ENCODE data around the gene PIK3C2B. TPM values are rescaled to one million over a fixed set of nuclear protein-coding genes. Genes with fewer than 3 reads are reported as not detected.

Gene PIK3C2B
- total and polyA plus RNA-seq, 2 donors (not counting 1 experiment from before 2014, with no cell fraction given) = 90.3 to 142 TPM

GRCh38 chr1:204454476-204454875 lies 40.1 kb downstream of the PIK3C2B start:
- Histone ChIP-seq H3K79me2 (ENCODE audit: control insufficient read depth, insufficient read depth, low read length) (peaks cover 53% of the 10 kb centered on the region), H3K36me3 (replicated peaks in 1 of 2; ENCODE audit: control extremely low read depth in 1 of 2, control insufficient read depth in 1 of 2, extremely low read depth in 1 of 2, insufficient read depth in 2 of 2, low read length in 1 of 2) (peaks cover 4 to 69% of the 10 kb centered on the region in 2 experiments), H3K27ac (ENCODE audit: low read length in 2 of 2) (peak overlapping the region; percentile 96), H3K9ac (ENCODE audit: low read length) (no peak overlapping the region), H4K20me1 (ENCODE audit: control insufficient read depth, insufficient read depth, low read length, poor library complexity, severe bottlenecking) (no peaks in the 10 kb centered on the region), H3K9me3 (ENCODE audit: control extremely low read depth in 1 of 3, control insufficient read depth in 2 of 3, insufficient read depth in 1 of 3, low read length in 2 of 3) (no peaks in the 10 kb centered on the region), H3K4me2 (replicated peaks; ENCODE audit: low read depth, low read length, poor library complexity, severe bottlenecking) (no peak overlapping the region), H2AFZ (ENCODE audit: insufficient read depth, low read depth, low read length, poor library complexity, severe bottlenecking) (no peak overlapping the region), H3K4me3 (ENCODE audit: control extremely low read depth in 1 of 5, extremely low read depth in 1 of 5, insufficient read depth in 1 of 5, low read depth in 2 of 5, low read length in 4 of 5) (no peak overlapping the region), H3K27me3 (replicated peaks in 1 of 4; ENCODE audit: control extremely low read depth in 1 of 4, control insufficient read depth in 3 of 4, insufficient read depth in 4 of 4, low read length in 3 of 4) (no peaks in the 10 kb centered on the region), H3K4me1 (ENCODE audit: control insufficient read depth in 2 of 2, insufficient read depth in 2 of 2, low read length in 2 of 2) (peaks cover 81 to 89% of the 10 kb centered on the region in 2 donors)
- peak overlapping the region; percentile 41 for H3K4me3 Mint-ChIP-seq
- DNase-seq (no peak), ATAC-seq (ENCODE audit: low read depth) (no peak)
- intact Hi-C loops (cut with micrococcal nuclease) = loop anchor here (5.0 kb wide), 1 partner anchor 37 kb away; no protein-coding TSS in a partner anchor
- CTCF ChIA-PET = interaction anchor here (1.0 to 43.9 kb wide), 7 partner anchors 8 to 59 kb away, joined by 3 to 1884 read pairs (median 5); partner anchors contain the start of gene PIK3C2B
- WGBS (ENCODE audit: insufficient coverage) = 85% methylated on average over 2 of the region's 4 CpGs
- peaks cover 88% of the 10 kb centered on the region for H3K4me1 Mint-ChIP-seq
- no peaks in the 10 kb centered on the region for H3K9me3 Mint-ChIP-seq (ENCODE audit: insufficient read depth)
- H3K27ac Mint-ChIP-seq = peak overlapping the region; percentile 86
- POLR2A ChIA-PET = interaction anchor here (0.7 to 12.9 kb wide), 2 partner anchors 8 to 41 kb away, joined by 3 to 161 read pairs; partner anchors contain the start of gene PIK3C2B
- no peaks in the 10 kb centered on the region for H3K27me3 Mint-ChIP-seq
- TF ChIP-seq CTCF (IDR thresholded peaks at IDR 0.05) = no peak
- TF ChIP-seq EZH2 (IDR thresholded peaks at IDR 0.05; ENCODE audit: borderline replicate concordance, insufficient read depth, low read depth, low read length, poor library complexity, severe bottlenecking) = no peak

GRCh38 chr1:204453141-204453772 lies 41.3 kb downstream of the PIK3C2B start:
- H3K4me3 Mint-ChIP-seq = peak overlapping the region; percentile 74
- H3K27ac Mint-ChIP-seq = peak overlapping the region; percentile 84
- DNase-seq = peak; percentile 94
- Histone ChIP-seq H3K4me2 (replicated peaks; ENCODE audit: low read depth, low read length, poor library complexity, severe bottlenecking) (peak overlapping the region; percentile 69), H3K9ac (ENCODE audit: low read length) (peak overlapping the region; percentile 45), H3K27me3 (replicated peaks in 1 of 4; ENCODE audit: control extremely low read depth in 1 of 4, control insufficient read depth in 3 of 4, insufficient read depth in 4 of 4, low read length in 3 of 4) (no peaks in the 10 kb centered on the region), H3K4me3 (ENCODE audit: control extremely low read depth in 1 of 5, extremely low read depth in 1 of 5, insufficient read depth in 1 of 5, low read depth in 2 of 5, low read length in 4 of 5) (peak overlapping the region in 3 of 5 experiments; percentile 19 to 58 (median 25)), H3K79me2 (ENCODE audit: control insufficient read depth, insufficient read depth, low read length) (peaks cover 54% of the 10 kb centered on the region), H3K27ac (ENCODE audit: low read length in 2 of 2) (peak overlapping the region; percentile 96), H3K36me3 (replicated peaks in 1 of 2; ENCODE audit: control extremely low read depth in 1 of 2, control insufficient read depth in 1 of 2, extremely low read depth in 1 of 2, insufficient read depth in 2 of 2, low read length in 1 of 2) (peaks cover 3 to 65% of the 10 kb centered on the region in 2 experiments), H3K4me1 (ENCODE audit: control insufficient read depth in 2 of 2, insufficient read depth in 2 of 2, low read length in 2 of 2) (peaks cover 83 to 90% of the 10 kb centered on the region in 2 donors), H3K9me3 (ENCODE audit: control extremely low read depth in 1 of 3, control insufficient read depth in 2 of 3, insufficient read depth in 1 of 3, low read length in 2 of 3) (no peaks in the 10 kb centered on the region), H2AFZ (ENCODE audit: insufficient read depth, low read depth, low read length, poor library complexity, severe bottlenecking) (no peak overlapping the region), H4K20me1 (ENCODE audit: control insufficient read depth, insufficient read depth, low read length, poor library complexity, severe bottlenecking) (no peaks in the 10 kb centered on the region)
- no peaks in the 10 kb centered on the region for H3K9me3 Mint-ChIP-seq (ENCODE audit: insufficient read depth)
- H3K27me3 Mint-ChIP-seq = no peaks in the 10 kb centered on the region
- TF ChIP-seq EZH2 (IDR thresholded peaks at IDR 0.05; ENCODE audit: borderline replicate concordance, insufficient read depth, low read depth, low read length, poor library complexity, severe bottlenecking) = no peak
- no peak for TF ChIP-seq CTCF (IDR thresholded peaks at IDR 0.05)
- ChIA-PET POLR2A (interaction anchor here (0.9 to 12.9 kb wide), 3 partner anchors 26 to 50 kb away, joined by 3 to 161 read pairs (median 6); partner anchors contain the start of gene PIK3C2B), CTCF (interaction anchor here (0.9 to 43.9 kb wide), 7 partner anchors 9 to 64 kb away, joined by 3 to 1884 read pairs (median 10); partner anchors contain the start of gene PIK3C2B)
- intact Hi-C loops (cut with micrococcal nuclease) = loop anchor here (1.0 to 5.0 kb wide), 4 partner anchors 9 to 41 kb away; partner anchors contain the start of gene PIK3C2B
- 0% methylated on average over 1 of the region's 8 CpGs for WGBS (ENCODE audit: insufficient coverage)
- peak; percentile 90 for ATAC-seq (ENCODE audit: low read depth)
- peaks cover 90% of the 10 kb centered on the region for H3K4me1 Mint-ChIP-seq
